WTC11 (cell line): Measurements from ENCODE around the gene TCAIM. TPM values are rescaled to one million over a fixed set of nuclear protein-coding genes. Genes with fewer than 3 reads are reported as not detected.

Experiments used
- ATAC-seq: fragments of 200-7000 bp; cut with Tn5 transposase; 2 replicates; pipeline ENCODE4 v1.10.0; 2021; ENCODE audit warnings: mild to moderate bottlenecking, moderate library complexity
- Bru-seq: library from RNA; stranded (reverse); fragments of 400-500 nt; gene quantifications from one replicate; lab custom pipeline; 2021; lab: Mats Ljungman, UMichigan
- CTCF ChIA-PET: fragments of 300-600 bp; sonication (Branson Sonifier 250); formaldehyde crosslinking; loops from one replicate; lab custom pipeline; 2021; ENCODE audit warnings: antibody characterized with exemption; lab: Charles Lee
- POLR2A ChIA-PET: fragments of 350-600 bp; sonication (Branson Sonifier 250); formaldehyde crosslinking; loops from one replicate; lab custom pipeline; 2021; ENCODE audit warnings: antibody characterized with exemption; lab: Charles Lee
- DNase-seq: peaks from one replicate; pipeline ENCODE4 v3.0.0; 2021; ENCODE audit warnings: low spot score
- H3K27ac Mint-ChIP-seq: 2 replicates; pipeline ENCODE4 v1.8.0; 2021; ENCODE audit warnings: mixed read lengths
- H3K27me3 Mint-ChIP-seq: 2 replicates; pipeline ENCODE4 v1.8.0; 2021; ENCODE audit warnings: low read depth, mild to moderate bottlenecking, moderate library complexity, mixed read lengths
- H3K36me3 Mint-ChIP-seq: 2 replicates; pipeline ENCODE4 v1.8.0; 2021; ENCODE audit warnings: mixed read lengths
- H3K4me1 Mint-ChIP-seq: 2 replicates; pipeline ENCODE4 v1.8.0; 2022; ENCODE audit warnings: mixed read lengths
- H3K4me3 Mint-ChIP-seq: 2 replicates; pipeline ENCODE4 v1.8.0; 2021; ENCODE audit warnings: mild to moderate bottlenecking, moderate library complexity, mixed read lengths
- H3K9me3 Mint-ChIP-seq: 2 replicates; pipeline ENCODE4 v1.8.0; 2021; ENCODE audit warnings: mixed read lengths
- ATF6 ChIP-seq: sonication (generic); formaldehyde crosslinking; IDR thresholded peaks from 2 replicates; pipeline ENCODE4 v1.8.1; 2023; ENCODE audit warnings: mild to moderate bottlenecking, missing genetic modification reagents
- CREM ChIP-seq: sonication (generic); formaldehyde crosslinking; IDR thresholded peaks from 2 replicates; pipeline ENCODE4 v1.8.1; 2022; ENCODE audit warnings: mild to moderate bottlenecking, missing genetic modification reagents, moderate library complexity
- FOXJ3 ChIP-seq: sonication (generic); formaldehyde crosslinking; IDR thresholded peaks from 2 replicates; pipeline ENCODE4 v1.9.0; 2021; ENCODE audit warnings: missing genetic modification reagents, mild to moderate bottlenecking, borderline replicate concordance
- FOXP4 ChIP-seq: sonication (generic); formaldehyde crosslinking; IDR thresholded peaks from 2 replicates; pipeline ENCODE4 v1.8.0; 2022; ENCODE audit warnings: mild to moderate bottlenecking, missing genetic modification reagents
- GABPB1 ChIP-seq: sonication (generic); formaldehyde crosslinking; IDR thresholded peaks from 2 replicates; pipeline ENCODE4 v1.8.1; 2023; ENCODE audit warnings: mild to moderate bottlenecking, missing genetic modification reagents
- GTF2I ChIP-seq: fragments of 250-450 bp; sonication (Bioruptor Pico); conservative IDR thresholded peaks from 2 replicates; pipeline ENCODE4 v1.4.0; 2021; ENCODE audit warnings: mild to moderate bottlenecking
- JAZF1 ChIP-seq: fragments of 250-450 bp; sonication (Bioruptor Pico); IDR thresholded peaks from 2 replicates; pipeline ENCODE4 v1.9.0; 2021; ENCODE audit warnings: moderate library complexity, mild to moderate bottlenecking, inconsistent platforms
- KAT7 ChIP-seq: sonication (generic); formaldehyde crosslinking; IDR thresholded peaks from 2 replicates; pipeline ENCODE4 v1.8.1; 2023; ENCODE audit warnings: missing genetic modification reagents, mild to moderate bottlenecking, borderline replicate concordance
- NFATC4 ChIP-seq: fragments of 250-450 bp; sonication (Bioruptor Pico); IDR thresholded peaks from 2 replicates; pipeline ENCODE4 v1.9.0; 2021; ENCODE audit warnings: mild to moderate bottlenecking
- NR2C2 ChIP-seq: sonication (generic); formaldehyde crosslinking; IDR thresholded peaks from 2 replicates; pipeline ENCODE4 v1.8.0; 2022; ENCODE audit warnings: mild to moderate bottlenecking, missing genetic modification reagents
- NR3C1 ChIP-seq: sonication (generic); formaldehyde crosslinking; conservative IDR thresholded peaks from 2 replicates; pipeline ENCODE4 v1.8.1; 2023; ENCODE audit warnings: low read depth, mild to moderate bottlenecking, missing genetic modification reagents
- OVOL2 ChIP-seq: fragments of 250-450 bp; sonication (Bioruptor Pico); IDR thresholded peaks from 2 replicates; pipeline ENCODE4 v1.9.0; 2021; ENCODE audit warnings: mild to moderate bottlenecking, borderline replicate concordance
- PRDM15 ChIP-seq: sonication (generic); formaldehyde crosslinking; IDR thresholded peaks from 2 replicates; pipeline ENCODE4 v1.8.0; 2022; ENCODE audit warnings: missing genetic modification reagents
- RELA ChIP-seq: sonication (generic); formaldehyde crosslinking; IDR thresholded peaks from 2 replicates; pipeline ENCODE4 v1.8.1; 2022; ENCODE audit warnings: missing genetic modification reagents, mild to moderate bottlenecking, borderline replicate concordance
- SP1 ChIP-seq: sonication (generic); formaldehyde crosslinking; conservative IDR thresholded peaks from 2 replicates; pipeline ENCODE4 v1.8.1; 2022; ENCODE audit warnings: missing genetic modification reagents
- TP53 ChIP-seq: sonication (generic); formaldehyde crosslinking; IDR thresholded peaks from 2 replicates; pipeline ENCODE4 v1.8.1; 2023; ENCODE audit warnings: mild to moderate bottlenecking, missing genetic modification reagents
- ZBTB21 ChIP-seq: sonication (generic); formaldehyde crosslinking; IDR thresholded peaks from 2 replicates; pipeline ENCODE4 v1.8.1; 2023; ENCODE audit warnings: mild to moderate bottlenecking, missing genetic modification reagents, borderline replicate concordance
- ZNF138 ChIP-seq: sonication (generic); formaldehyde crosslinking; conservative IDR thresholded peaks from 2 replicates; pipeline ENCODE4 v1.8.1; 2022; ENCODE audit warnings: mild to moderate bottlenecking, moderate library complexity, missing genetic modification reagents
- ZNF232 ChIP-seq: sonication (generic); formaldehyde crosslinking; IDR thresholded peaks from 2 replicates; pipeline ENCODE4 v1.8.0; 2022; ENCODE audit warnings: mild to moderate bottlenecking, missing genetic modification reagents
- ZNF263 ChIP-seq: sonication (generic); formaldehyde crosslinking; IDR thresholded peaks from 2 replicates; pipeline ENCODE4 v1.8.1; 2022; ENCODE audit warnings: low read depth, mild to moderate bottlenecking, moderate library complexity, missing genetic modification reagents
- ZNF396 ChIP-seq: fragments of 250-450 bp; sonication (Bioruptor Pico); IDR thresholded peaks from 2 replicates; pipeline ENCODE4 v1.8.0; 2021; ENCODE audit warnings: mild to moderate bottlenecking, moderate library complexity, borderline replicate concordance
- ZNF416 ChIP-seq: fragments of 250-450 bp; sonication (Bioruptor Pico); IDR thresholded peaks from 2 replicates; pipeline ENCODE4 v1.9.0; 2021; ENCODE audit warnings: mild to moderate bottlenecking, inconsistent platforms
- ZNF671 ChIP-seq: fragments of 250-450 bp; sonication (Bioruptor Pico); IDR thresholded peaks from 2 replicates; pipeline ENCODE4 v1.8.0; 2021; ENCODE audit warnings: mild to moderate bottlenecking
- long read RNA-seq, 3 experiments: library from RNA in 1 of 3; library from capped mRNA in 1 of 3; library from polyadenylated mRNA in 1 of 3; unstranded in 2 of 3; stranded (forward) in 1 of 3; transcript quantifications; one replicate each; pipeline ENCODE4 v2.0.0, GENCODE V29; 2021
- total RNA-seq: library from RNA; stranded (reverse); gene quantifications from 3 replicates; pipeline ENCODE4 v1.2.3, GENCODE V29; 2021
- TF ChIP-seq, protein P1 (sequence below): fragments of 250-450 bp; sonication (Bioruptor Pico); IDR thresholded peaks from 2 replicates; pipeline ENCODE4 v1.8.0; 2021; ENCODE audit warnings: mild to moderate bottlenecking
- TF ChIP-seq, protein P2 (sequence below): fragments of 250-450 bp; sonication (Bioruptor Pico); IDR thresholded peaks from 2 replicates; pipeline ENCODE4 v1.9.0; 2021; ENCODE audit warnings: mild to moderate bottlenecking

The TCAIM gene, protein sequence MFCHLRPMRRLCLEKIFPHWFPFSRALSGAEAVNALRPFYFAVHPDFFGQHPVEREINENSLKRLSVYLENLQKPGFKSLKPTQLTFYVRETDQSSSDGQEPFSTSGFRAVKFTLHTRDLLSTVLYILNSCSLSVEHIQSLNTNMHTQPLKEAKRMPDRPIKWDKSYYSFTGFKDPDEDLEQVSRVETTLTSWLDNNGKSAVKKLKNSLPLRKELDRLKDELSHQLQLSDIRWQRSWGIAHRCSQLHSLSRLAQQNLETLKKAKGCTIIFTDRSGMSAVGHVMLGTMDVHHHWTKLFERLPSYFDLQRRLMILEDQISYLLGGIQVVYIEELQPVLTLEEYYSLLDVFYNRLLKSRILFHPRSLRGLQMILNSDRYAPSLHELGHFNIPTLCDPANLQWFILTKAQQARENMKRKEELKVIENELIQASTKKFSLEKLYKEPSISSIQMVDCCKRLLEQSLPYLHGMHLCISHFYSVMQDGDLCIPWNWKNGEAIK
- total RNA-seq (14.8 to 18.9 TPM (median 16.6 TPM) in 3 replicates), Bru-seq, nascent RNA (percentile 68 among the genes with signal in this experiment)
- long read RNA-seq, experiment 1, transcript TCAIM-204 (11 exons, 3,306 nt) = major isoform, 6 of 40 reads
- long read RNA-seq, experiment 1, partial matches to known transcripts = 5 of 40 reads
- long read RNA-seq, experiment 1, other reads (novel, unspliced or antisense) = 21 of 40 reads
- long read RNA-seq, experiment 2, partial matches to known transcripts = 5 of 18 reads
- long read RNA-seq, experiment 2, other reads (novel, unspliced or antisense) = 8 of 18 reads
- long read RNA-seq, experiment 3, transcript TCAIM-202 (4 exons, 1,998 nt) = major isoform, 9 of 19 reads
- long read RNA-seq, experiment 3, partial matches to known transcripts = 1 of 19 reads
- long read RNA-seq, experiment 3, other reads (novel, unspliced or antisense) = 8 of 19 reads

DNA sequence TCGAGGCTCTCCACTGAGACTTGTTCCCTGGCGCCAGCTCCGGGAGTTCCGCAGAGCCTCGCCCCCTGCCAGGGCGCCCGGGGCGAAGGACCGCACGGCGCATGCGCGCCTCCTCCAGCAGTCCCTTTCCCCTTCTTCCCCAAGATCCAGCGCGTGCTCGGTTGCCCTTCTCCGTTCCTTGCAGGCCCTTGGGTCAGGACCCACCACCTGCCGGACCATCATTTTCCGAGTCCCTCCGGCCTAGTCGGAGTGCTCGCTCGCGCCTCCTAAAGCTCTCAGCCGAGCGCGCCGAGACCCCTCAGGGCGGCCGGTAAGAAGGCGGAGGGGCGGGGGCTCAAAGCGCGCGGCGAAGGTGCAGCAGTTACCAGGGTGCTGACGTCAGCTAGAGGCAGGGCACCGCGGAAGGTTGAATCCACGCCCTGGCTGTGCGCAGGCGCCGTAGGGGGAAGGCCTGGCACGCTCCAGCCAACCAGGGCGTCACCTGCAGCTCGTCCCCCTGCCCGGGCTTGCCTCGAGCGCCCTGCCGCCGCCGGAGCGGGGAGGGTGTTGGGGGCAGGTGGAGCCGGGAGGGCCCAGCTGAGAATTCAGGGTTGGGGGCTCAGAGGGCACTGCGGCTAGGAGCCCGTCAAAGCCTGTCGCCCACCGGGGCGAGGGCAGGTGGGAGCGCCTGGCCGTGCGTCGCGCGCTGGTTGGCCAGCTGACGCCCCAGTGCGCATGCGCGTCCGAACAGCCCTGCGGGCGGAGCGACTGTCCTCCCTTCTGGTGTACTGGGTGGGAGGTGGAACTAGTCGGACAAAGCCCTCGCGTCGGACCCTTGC is at the start of gene TCAIM:
TSS of gene TCAIM (plus strand) at position 757 of the 818 bp plus-strand sequence. CDS start 16,017 bp downstream, outside the sequence.
- Mint-ChIP-seq H3K4me1 (peaks cover 19% of the 10 kb centered on the region), H3K36me3 (no peaks in the 10 kb centered on the region), H3K27me3 (peaks cover 7% of the 10 kb centered on the region; the same call in 1 of the 2 replicates), H3K9me3 (no peaks in the 10 kb centered on the region), H3K4me3 (peak within 1 kb of the TSS; percentile 84), H3K27ac (peak within 1 kb of the TSS; percentile 97)
- ChIA-PET CTCF (interaction anchor here (0.6 to 1.6 kb wide), 5 partner anchors 15 to 1377 kb away, joined by 3 to 5 read pairs (median 3); no protein-coding TSS in a partner anchor), POLR2A (interaction anchor here (1.1 to 1.6 kb wide), 3 partner anchors 169 to 424 kb away, joined by 4 to 8 read pairs (median 5); partner anchors contain the start of genes KIAA1143 and KIF15)
- DNase-seq (peak; percentile 97), ATAC-seq (peak; percentile 96)
- TF ChIP-seq SP1 (CRISPR knock-in tag) = peak; percentile 14
- peak; percentile 87 for TF ChIP-seq CREM
- TF ChIP-seq OVOL2 (CRISPR knock-in tag) = no peak
- no peak for TF ChIP-seq ZNF416 (CRISPR knock-in tag)
- peak; percentile 90; the same call in 1 of the 2 replicates for TF ChIP-seq RELA
- peak; percentile 86; the same call in 1 of the 2 replicates for TF ChIP-seq KAT7 (CRISPR knock-in tag)
- no peak for TF ChIP-seq NFATC4
- TF ChIP-seq ZNF396 = no peak
- TF ChIP-seq TP53 = peak; percentile 24; the same call in 1 of the 2 replicates
- no peak; the same call in 1 of the 2 replicates for TF ChIP-seq ZNF263 (CRISPR knock-in tag)
- peak; percentile 78 for TF ChIP-seq PRDM15 (CRISPR knock-in tag)
- peak; percentile 64; the same call in 1 of the 2 replicates for TF ChIP-seq ZNF232 (CRISPR knock-in tag)
- peak; percentile 80; the same call in 1 of the 2 replicates for TF ChIP-seq FOXJ3
- TF ChIP-seq JAZF1 (CRISPR knock-in tag) = no peak
- TF ChIP-seq, protein P1, sequence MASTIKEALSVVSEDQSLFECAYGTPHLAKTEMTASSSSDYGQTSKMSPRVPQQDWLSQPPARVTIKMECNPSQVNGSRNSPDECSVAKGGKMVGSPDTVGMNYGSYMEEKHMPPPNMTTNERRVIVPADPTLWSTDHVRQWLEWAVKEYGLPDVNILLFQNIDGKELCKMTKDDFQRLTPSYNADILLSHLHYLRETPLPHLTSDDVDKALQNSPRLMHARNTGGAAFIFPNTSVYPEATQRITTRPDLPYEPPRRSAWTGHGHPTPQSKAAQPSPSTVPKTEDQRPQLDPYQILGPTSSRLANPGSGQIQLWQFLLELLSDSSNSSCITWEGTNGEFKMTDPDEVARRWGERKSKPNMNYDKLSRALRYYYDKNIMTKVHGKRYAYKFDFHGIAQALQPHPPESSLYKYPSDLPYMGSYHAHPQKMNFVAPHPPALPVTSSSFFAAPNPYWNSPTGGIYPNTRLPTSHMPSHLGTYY (CRISPR knock-in tag) = 0 out of 2 replicates have a peak, but pooled peaks have one; percentile 24
- TF ChIP-seq, protein P2, sequence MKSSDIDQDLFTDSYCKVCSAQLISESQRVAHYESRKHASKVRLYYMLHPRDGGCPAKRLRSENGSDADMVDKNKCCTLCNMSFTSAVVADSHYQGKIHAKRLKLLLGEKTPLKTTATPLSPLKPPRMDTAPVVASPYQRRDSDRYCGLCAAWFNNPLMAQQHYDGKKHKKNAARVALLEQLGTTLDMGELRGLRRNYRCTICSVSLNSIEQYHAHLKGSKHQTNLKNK (CRISPR knock-in tag) = no peak
- peak; percentile 60 for TF ChIP-seq GABPB1 (CRISPR knock-in tag)
- no peak for TF ChIP-seq NR3C1 (CRISPR knock-in tag)
- TF ChIP-seq FOXP4 (CRISPR knock-in tag) = peak; percentile 50; the same call in 1 of the 2 replicates
- no peak for TF ChIP-seq ZNF671 (CRISPR knock-in tag)
- 0 out of 2 replicates have a peak, but pooled peaks have one; percentile 53 for TF ChIP-seq NR2C2
- no peak for TF ChIP-seq ATF6
- TF ChIP-seq ZBTB21 (CRISPR knock-in tag) = peak; percentile 68; the same call in 1 of the 2 replicates
- TF ChIP-seq ZNF138 (CRISPR knock-in tag) = no peak
- no peak for TF ChIP-seq GTF2I (CRISPR knock-in tag)
